Measurements from ENCODE around the gene CADPS. TPM values are rescaled to one million over a fixed set of nuclear protein-coding genes. Genes with fewer than 3 reads are reported as not detected.

CADPS gene
- total RNA-seq, 4 donors from 2014 or later: 0.82 to 13.2 TPM; not detected in 2

GRCh38 chr3:62859203-62859791 lies 15.9 kb downstream of the CADPS start:
- Histone ChIP-seq H3K36me3 (no peaks in the 10 kb centered on the region), H3K9me3 (no peaks in the 10 kb centered on the region), H3K4me3 (no peak overlapping the region), H3K27ac (no peak overlapping the region), H3K4me1 (no peaks in the 10 kb centered on the region), H3K27me3 (no peaks in the 10 kb centered on the region)
- no peak for DNase-seq
- intact Hi-C loops (cut with DNase I; ENCODE audit: low total_unique reads): no loop called here
- TF ChIP-seq CTCF (IDR thresholded peaks at IDR 0.05): no peak
- TF ChIP-seq POLR2A (IDR thresholded peaks at IDR 0.05): no peak

DNA sequence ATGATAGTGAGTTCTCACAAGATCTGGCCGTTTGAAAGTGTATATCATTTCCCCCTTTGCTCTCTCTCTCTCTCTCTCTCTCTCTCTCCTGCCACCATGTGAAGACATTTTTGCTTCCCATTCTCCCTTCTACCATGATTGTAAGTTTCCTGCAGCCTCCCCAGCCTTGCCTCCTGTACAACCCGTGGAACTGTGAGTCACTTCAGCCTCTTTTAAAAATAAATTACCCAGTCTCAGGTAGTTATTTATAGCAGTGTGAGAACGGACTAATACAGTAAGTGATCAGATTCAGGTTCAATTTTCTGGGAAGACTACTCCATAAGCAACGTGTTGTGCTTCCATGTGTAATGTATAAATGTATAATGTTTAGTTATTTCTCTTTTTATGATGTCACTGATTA lies 29.2 kb downstream of the CADPS start:
- no peaks in the 10 kb centered on the region for H3K36me3 ChIP-seq
- no peak overlapping the region for H3K4me3 ChIP-seq
- no peaks in the 10 kb centered on the region for H3K27me3 ChIP-seq
- intact Hi-C loops (cut with DNase I; ENCODE audit: low total_unique reads): no loop called here
- no peaks in the 10 kb centered on the region for H3K9me3 ChIP-seq
- no peak overlapping the region for H3K27ac ChIP-seq
- H3K4me1 ChIP-seq: no peaks in the 10 kb centered on the region
- TF ChIP-seq POLR2A (IDR thresholded peaks at IDR 0.05) (no peak), CTCF (IDR thresholded peaks at IDR 0.05) (no peak)
- DNase-seq: no peak

DNA sequence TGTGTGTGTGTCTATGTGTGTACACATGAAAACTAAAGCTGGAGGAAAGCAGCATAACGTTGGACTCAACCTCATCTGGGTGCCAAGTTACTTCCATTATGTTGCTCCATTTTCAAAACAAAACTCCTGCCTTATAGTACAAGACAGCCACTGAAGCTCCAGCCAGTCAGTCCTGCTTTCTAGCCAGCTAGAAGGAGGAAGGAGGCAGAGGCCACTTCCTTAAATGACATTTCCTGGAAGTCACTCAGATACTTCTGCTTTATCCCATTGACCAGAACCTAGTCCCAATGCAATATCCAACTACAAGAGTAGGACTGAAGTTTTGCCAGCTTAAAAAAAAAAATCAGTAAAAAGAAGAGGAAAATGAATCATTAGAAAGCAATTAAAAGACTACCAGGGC lies 31.7 kb downstream of the CADPS start:
- H3K9me3 ChIP-seq: no peaks in the 10 kb centered on the region
- no peak for DNase-seq
- no peaks in the 10 kb centered on the region for H3K27me3 ChIP-seq
- intact Hi-C loops (cut with DNase I; ENCODE audit: low total_unique reads): no loop called here
- H3K4me3 ChIP-seq: no peak overlapping the region
- no peaks in the 10 kb centered on the region for H3K4me1 ChIP-seq
- no peaks in the 10 kb centered on the region for H3K36me3 ChIP-seq
- no peak overlapping the region for H3K27ac ChIP-seq
- TF ChIP-seq CTCF (IDR thresholded peaks at IDR 0.05) (no peak), POLR2A (IDR thresholded peaks at IDR 0.05) (no peak)

DNA sequence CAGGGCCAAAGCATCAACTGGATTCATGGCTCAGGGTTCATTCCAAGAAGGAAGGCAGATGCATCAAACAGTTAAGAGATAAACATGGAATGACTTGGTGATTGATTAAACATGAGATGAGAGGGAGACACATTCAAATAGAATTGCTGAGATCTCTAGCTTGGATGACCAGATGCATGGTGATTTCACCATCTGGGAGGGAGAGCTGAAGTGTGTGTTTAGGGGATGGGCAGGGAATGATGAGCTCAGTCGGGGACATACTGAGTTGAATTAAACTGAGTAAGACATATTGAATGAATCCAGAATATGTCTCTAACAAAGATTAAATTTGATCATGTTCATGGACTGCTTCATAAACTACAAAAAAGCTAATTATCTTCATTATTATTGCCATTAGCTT lies 35.5 kb downstream of the CADPS start:
- no peaks in the 10 kb centered on the region for H3K27me3 ChIP-seq
- H3K27ac ChIP-seq: no peak overlapping the region
- H3K36me3 ChIP-seq: no peaks in the 10 kb centered on the region
- TF ChIP-seq POLR2A (IDR thresholded peaks at IDR 0.05): no peak
- TF ChIP-seq CTCF (IDR thresholded peaks at IDR 0.05): no peak
- H3K4me3 ChIP-seq: no peak overlapping the region
- intact Hi-C loops (cut with DNase I; ENCODE audit: low total_unique reads): no loop called here
- H3K4me1 ChIP-seq: no peaks in the 10 kb centered on the region
- no peaks in the 10 kb centered on the region for H3K9me3 ChIP-seq
- DNase-seq: no peak

- no peaks in the 10 kb centered on the region for H3K36me3 ChIP-seq
- TF ChIP-seq CTCF (IDR thresholded peaks at IDR 0.05) (no peak), POLR2A (IDR thresholded peaks at IDR 0.05) (no peak)
- intact Hi-C loops (cut with DNase I; ENCODE audit: low total_unique reads): no loop called here
- H3K4me3 ChIP-seq: no peak overlapping the region
- H3K27ac ChIP-seq: no peak overlapping the region
- no peaks in the 10 kb centered on the region for H3K27me3 ChIP-seq
- H3K4me1 ChIP-seq: no peaks in the 10 kb centered on the region
- DNase-seq: no peak
- H3K9me3 ChIP-seq: no peaks in the 10 kb centered on the region
These were observed 38.0 kb downstream of the CADPS start for GRCh38 chr3:62837145-62837787.
